Activated CD4-positive, alpha-beta T cell treated with anti-CD3 and anti-CD28 coated beads for 36 hours (primary cell): ENCODE results near the gene LRPAP1. TPM values are rescaled to one million over a fixed set of nuclear protein-coding genes. Genes with fewer than 3 reads are reported as not detected.
"Not testable (repeated sequence)": the region's sequence is repeated elsewhere in the genome, so short reads cannot be mapped to it uniquely, and the experiment has no call there.

ENCODE experiments used
- ATAC-seq: fragments of 200-7000 bp; cut with Tn5 transposase; one replicate; pipeline ENCODE4 v1.10.0; 2021; ENCODE audit warnings: mild to moderate bottlenecking, moderate library complexity
- CTCF ChIA-PET: fragments of 350-600 bp; sonication (Branson Sonifier 250); formaldehyde crosslinking; loops from one replicate; lab custom pipeline; 2021; ENCODE audit warnings: antibody characterized with exemption; lab: Charles Lee
- POLR2A ChIA-PET: fragments of 350-600 bp; sonication (Branson Sonifier 250); formaldehyde crosslinking; loops from one replicate; lab custom pipeline; 2021; ENCODE audit warnings: antibody characterized with exemption, inconsistent platforms; lab: Charles Lee
- DNase-seq: peaks from one replicate; pipeline ENCODE4 v3.0.0-alpha.2; 2020
- H3K27ac Mint-ChIP-seq: one replicate; pipeline ENCODE4 v1.8.0; 2021; ENCODE audit warnings: mixed read lengths
- H3K27me3 Mint-ChIP-seq: one replicate; pipeline ENCODE4 v1.8.0; 2021; ENCODE audit warnings: mixed read lengths
- H3K36me3 Mint-ChIP-seq: one replicate; pipeline ENCODE4 v1.8.0; 2021; ENCODE audit warnings: low read depth, mixed read lengths
- H3K4me1 Mint-ChIP-seq: one replicate; pipeline ENCODE4 v1.8.0; 2021; ENCODE audit warnings: mixed read lengths
- H3K4me3 Mint-ChIP-seq: one replicate; pipeline ENCODE4 v1.8.0; 2021; ENCODE audit warnings: mild to moderate bottlenecking, moderate library complexity, mixed read lengths
- H3K9me3 Mint-ChIP-seq: one replicate; pipeline ENCODE4 v1.8.0; 2021; ENCODE audit warnings: low read depth, mixed read lengths
- intact Hi-C, 2 experiments: fragments of 100-400 bp; cut with DNase I in 1 of 2; cut with micrococcal nuclease in 1 of 2; formaldehyde crosslinking; loops; one replicate each; pipeline versions ENCODE4 v1.14.2 to v1.15.1; 2022 to 2024; cut with DNase I, micrococcal nuclease
- total RNA-seq, 2 experiments: library from RNA; stranded (reverse); gene quantifications; one replicate each; pipeline ENCODE4 v1.2.3, GENCODE V29; 2021

The LRPAP1 gene
- total RNA-seq, 2 experiments from 2014 or later: 50.8 to 53.4 TPM

DNA sequence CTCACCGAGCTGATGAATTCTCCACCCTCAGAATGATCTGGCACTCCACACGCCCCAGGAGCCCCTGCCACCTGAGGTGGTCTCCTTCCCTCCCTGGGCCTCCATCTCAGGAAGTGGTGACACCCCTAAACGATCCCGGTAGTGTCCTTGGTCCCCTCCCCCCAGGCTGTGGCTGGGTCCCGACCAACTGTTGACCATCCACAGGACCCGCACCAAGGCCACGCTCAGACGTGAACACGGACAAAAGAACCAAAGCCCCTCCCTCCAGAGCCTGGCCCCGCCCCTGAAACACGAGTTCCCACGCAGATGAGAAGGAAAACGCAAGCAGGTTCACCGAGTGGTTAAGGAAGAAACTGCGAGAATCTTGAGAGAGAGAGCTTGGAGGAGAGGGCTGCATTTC is 16.6 kb downstream of the LRPAP1 start:
- ChIA-PET POLR2A (no interaction called here), CTCF (no interaction called here)
- ATAC-seq: no peak
- Mint-ChIP-seq H3K27me3 (no peaks in the 10 kb centered on the region), H3K36me3 (peaks cover 50% of the 10 kb centered on the region), H3K4me3 (no peak overlapping the region), H3K27ac (no peak overlapping the region), H3K4me1 (no peaks in the 10 kb centered on the region), H3K9me3 (no peaks in the 10 kb centered on the region)
- no peak for DNase-seq
- intact Hi-C loops: no loop called here

DNA sequence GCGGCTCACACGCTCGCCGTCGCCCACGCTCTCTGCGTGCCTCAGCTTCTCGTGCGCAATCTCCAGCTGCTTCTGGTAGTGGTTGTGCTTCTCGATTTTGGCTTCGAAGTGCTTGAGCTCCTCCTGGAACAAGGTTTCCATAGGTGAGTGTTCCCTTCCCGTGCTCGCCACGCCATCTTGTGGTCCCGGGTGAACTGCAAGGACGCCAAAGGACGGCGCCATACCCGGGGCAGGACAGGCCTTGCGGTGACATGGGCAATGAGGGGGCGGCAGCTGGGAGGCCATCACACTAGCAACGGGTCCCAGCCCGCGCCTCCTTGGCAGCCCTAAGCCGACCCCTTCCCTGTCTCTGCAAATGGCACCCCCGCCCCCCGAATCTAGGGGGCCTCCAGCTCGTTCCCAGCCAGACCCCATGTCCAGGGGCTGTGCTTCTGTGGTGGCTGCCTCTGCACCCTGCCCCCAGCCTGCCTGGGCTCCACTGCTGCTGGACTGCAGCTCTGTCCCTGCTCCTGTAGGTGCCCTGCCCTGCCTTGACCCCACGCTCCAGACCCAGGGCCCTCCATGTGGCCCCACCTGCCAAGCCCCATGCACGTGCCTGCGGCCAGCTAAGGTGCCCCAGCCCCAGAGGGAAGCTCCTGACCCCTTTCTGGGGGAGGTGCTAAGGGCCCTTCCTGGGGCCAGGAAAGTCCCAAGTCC is 17.3 kb downstream of the LRPAP1 start:
- H3K4me3 Mint-ChIP-seq: no peak overlapping the region
- ATAC-seq: no peak
- ChIA-PET POLR2A (no interaction called here), CTCF (no interaction called here)
- H3K27ac Mint-ChIP-seq: no peak overlapping the region
- DNase-seq: no peak
- peaks cover 50% of the 10 kb centered on the region for H3K36me3 Mint-ChIP-seq
- intact Hi-C loops: no loop called here
- H3K9me3 Mint-ChIP-seq: no peaks in the 10 kb centered on the region
- no peaks in the 10 kb centered on the region for H3K27me3 Mint-ChIP-seq
- H3K4me1 Mint-ChIP-seq: no peaks in the 10 kb centered on the region

DNA sequence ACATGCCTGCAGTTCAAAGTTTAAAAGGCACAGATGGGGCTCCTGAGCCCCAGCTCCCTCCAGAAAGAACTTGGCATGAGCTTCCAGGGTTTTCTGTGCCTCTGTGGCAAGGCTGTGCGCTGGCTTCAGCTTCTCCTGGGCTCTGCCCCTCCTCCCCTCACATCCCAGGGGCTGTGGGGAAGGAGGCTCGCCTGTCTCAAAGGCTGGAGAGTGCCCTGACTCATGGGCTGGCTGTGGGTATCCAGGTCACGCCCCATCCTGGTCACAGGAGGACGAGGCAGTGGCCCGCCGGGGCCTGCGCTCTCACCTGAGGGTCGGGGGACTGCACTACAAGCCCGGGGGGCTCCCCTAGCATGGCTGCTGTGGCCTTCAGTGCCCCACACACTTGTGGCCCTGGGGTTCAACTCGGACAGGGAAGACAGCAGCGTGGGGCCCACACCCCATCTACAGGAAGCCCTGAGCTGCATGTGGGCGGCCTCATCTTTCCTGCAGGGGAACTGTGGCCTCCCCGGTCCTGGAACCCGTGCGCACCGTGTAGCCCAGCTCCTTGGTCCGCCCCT is 17.9 kb downstream of the LRPAP1 start:
- Mint-ChIP-seq H3K27me3 (no peaks in the 10 kb centered on the region), H3K27ac (no peak overlapping the region), H3K9me3 (no peaks in the 10 kb centered on the region), H3K4me3 (no peak overlapping the region), H3K4me1 (no peaks in the 10 kb centered on the region), H3K36me3 (peaks cover 48% of the 10 kb centered on the region)
- ATAC-seq: no peak
- DNase-seq: no peak
- intact Hi-C loops: no loop called here
- POLR2A ChIA-PET: interaction anchor here (0.5 kb wide), 1 partner anchor 9 kb away, joined by 3 read pairs; no protein-coding TSS in a partner anchor
- CTCF ChIA-PET: interaction anchor here (1.2 kb wide), 1 partner anchor 11 kb away, joined by 6 read pairs; no protein-coding TSS in a partner anchor

DNA sequence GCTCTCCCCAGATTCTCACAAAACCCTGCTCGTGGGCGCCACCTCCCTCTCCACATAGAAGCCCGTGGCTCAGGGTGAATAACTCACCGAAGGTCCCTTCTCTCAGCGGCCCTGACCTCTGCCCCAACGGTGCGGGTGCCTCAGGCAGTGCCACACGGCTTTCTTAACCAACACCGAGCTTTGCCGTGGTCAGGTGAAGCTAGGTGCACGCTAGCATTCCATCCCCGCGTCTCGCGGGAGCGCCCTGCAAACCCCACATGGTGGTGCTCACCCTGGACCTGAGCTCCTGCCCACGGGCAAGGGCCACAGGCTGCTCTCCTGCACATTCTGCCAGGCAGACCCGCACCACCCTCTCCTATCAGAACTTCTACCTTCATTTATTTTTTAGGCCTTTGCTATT is 18.4 kb downstream of the LRPAP1 start:
- Mint-ChIP-seq H3K27ac (no peak overlapping the region), H3K36me3 (peaks cover 50% of the 10 kb centered on the region)
- CTCF ChIA-PET: interaction anchor here (1.2 kb wide), 1 partner anchor 11 kb away, joined by 6 read pairs; no protein-coding TSS in a partner anchor

DNA sequence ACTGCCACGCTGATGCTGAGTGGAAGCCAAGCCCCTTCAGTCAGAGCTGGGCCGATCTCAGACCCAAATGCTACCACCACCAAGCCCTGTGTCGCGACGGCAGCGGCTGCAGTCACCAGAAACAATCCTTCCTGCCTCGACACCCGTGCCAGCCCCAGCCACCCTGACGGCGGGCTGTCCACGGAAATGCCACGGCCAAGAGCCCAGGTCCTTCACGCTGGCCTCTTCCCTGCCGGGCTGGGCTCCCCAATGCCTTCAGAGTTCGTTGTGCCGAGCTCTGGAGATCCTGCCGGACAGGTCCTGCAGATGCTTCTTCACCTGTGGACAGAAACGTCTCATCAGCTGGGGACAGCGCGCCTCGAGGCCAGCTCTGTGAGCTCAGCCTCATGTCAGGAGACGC is 19.5 kb downstream of the LRPAP1 start:
- ChIA-PET POLR2A (no interaction called here), CTCF (interaction anchor here (1.2 kb wide), 1 partner anchor 10 kb away, joined by 6 read pairs; no protein-coding TSS in a partner anchor)
- Mint-ChIP-seq H3K9me3 (no peaks in the 10 kb centered on the region), H3K27ac (no peak overlapping the region), H3K36me3 (peaks cover 57% of the 10 kb centered on the region), H3K4me1 (no peaks in the 10 kb centered on the region), H3K4me3 (no peak overlapping the region), H3K27me3 (no peaks in the 10 kb centered on the region)
- intact Hi-C loops: no loop called here
- ATAC-seq: no peak
- no peak for DNase-seq

More for the DNA sequence above, 18.4 kb downstream of the LRPAP1 start:
- no peak for ATAC-seq
- intact Hi-C loops: no loop called here
- POLR2A ChIA-PET: interaction anchor here (0.5 kb wide), 1 partner anchor 9 kb away, joined by 3 read pairs; no protein-coding TSS in a partner anchor
- Mint-ChIP-seq H3K27me3 (no peaks in the 10 kb centered on the region), H3K9me3 (no peaks in the 10 kb centered on the region), H3K4me1 (no peaks in the 10 kb centered on the region), H3K4me3 (no peak overlapping the region)
- DNase-seq: no peak

DNA sequence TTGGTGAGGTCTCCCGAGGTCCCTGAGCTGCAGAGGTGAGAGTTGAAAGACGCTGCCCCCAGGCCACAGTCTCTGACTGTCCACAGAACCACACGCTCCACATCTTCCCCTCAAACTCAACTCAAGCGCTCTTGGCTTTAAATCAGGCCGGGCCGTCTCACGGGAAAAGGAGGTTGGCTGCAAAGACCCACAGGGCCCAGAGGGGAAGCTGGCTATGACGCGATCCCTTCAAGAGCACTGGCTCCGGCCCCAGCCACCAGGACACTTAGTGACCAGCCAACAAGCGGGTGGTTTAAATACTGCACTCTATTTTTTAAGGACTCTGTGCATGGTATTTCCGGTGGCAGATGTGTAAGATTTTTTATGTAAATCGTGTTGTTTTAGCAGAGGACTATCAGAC is 19.9 kb downstream of the LRPAP1 start:
- ATAC-seq (no peak), DNase-seq (no peak)
- CTCF ChIA-PET: no interaction called here
- Mint-ChIP-seq H3K27me3 (no peaks in the 10 kb centered on the region), H3K27ac (no peak overlapping the region), H3K4me3 (no peak overlapping the region), H3K4me1 (no peaks in the 10 kb centered on the region), H3K9me3 (no peaks in the 10 kb centered on the region), H3K36me3 (peaks cover 58% of the 10 kb centered on the region)
- POLR2A ChIA-PET: no interaction called here
- intact Hi-C loops: no loop called here

DNA sequence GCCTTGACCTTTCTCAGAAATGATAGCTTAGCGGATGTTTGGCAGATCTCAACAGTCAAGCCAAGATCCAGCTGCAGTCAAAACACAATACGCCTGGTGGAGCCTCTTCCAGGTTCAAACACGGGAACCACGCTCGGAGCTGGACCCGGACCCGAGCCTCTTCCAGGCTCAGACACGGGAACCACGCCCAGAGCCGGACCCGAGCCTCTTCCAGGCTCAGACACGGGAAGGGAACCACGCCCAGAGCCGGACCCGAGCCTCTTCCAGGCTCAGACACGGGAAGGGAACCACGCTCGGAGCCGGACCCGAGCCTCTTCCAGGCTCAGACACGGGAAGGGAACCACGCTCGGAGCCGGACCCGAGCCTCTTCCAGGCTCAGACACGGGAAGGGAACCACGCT is 20.6 kb downstream of the LRPAP1 start:
- POLR2A ChIA-PET: not testable (repeated sequence)

DNA sequence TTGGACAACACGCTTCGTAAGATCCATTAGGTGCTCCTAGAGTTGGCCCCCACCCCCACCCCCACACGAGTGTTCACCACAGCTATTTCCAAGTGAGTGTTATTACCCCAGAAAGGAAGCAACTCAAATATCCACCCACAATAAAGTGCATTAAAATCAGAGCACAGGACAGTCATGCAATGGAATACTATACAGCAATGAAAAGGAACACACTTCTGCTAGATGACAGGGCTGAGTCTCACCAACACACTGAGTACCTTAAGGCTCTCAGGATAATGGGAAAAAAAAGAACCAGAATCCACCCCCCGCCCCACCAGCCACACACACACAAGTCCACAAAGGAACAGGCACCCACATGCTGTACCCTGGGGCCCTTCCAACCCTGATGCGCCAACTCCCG is 21.0 kb downstream of the LRPAP1 start:
- Mint-ChIP-seq H3K9me3 (no peaks in the 10 kb centered on the region), H3K4me1 (no peaks in the 10 kb centered on the region), H3K27ac (no peak overlapping the region), H3K4me3 (no peak overlapping the region), H3K27me3 (no peaks in the 10 kb centered on the region), H3K36me3 (peaks cover 57% of the 10 kb centered on the region)
- ATAC-seq (no peak), DNase-seq (no peak)
- ChIA-PET POLR2A (no interaction called here), CTCF (no interaction called here)
- intact Hi-C loops: no loop called here

More for the DNA sequence above, 20.6 kb downstream of the LRPAP1 start:
- H3K9me3 Mint-ChIP-seq, H3K27me3 Mint-ChIP-seq, CTCF ChIA-PET, DNase-seq, H3K4me3 Mint-ChIP-seq, intact Hi-C loops, H3K4me1 Mint-ChIP-seq, ATAC-seq, H3K27ac Mint-ChIP-seq: not testable (repeated sequence)
- peaks cover 57% of the 10 kb centered on the region for H3K36me3 Mint-ChIP-seq

DNA sequence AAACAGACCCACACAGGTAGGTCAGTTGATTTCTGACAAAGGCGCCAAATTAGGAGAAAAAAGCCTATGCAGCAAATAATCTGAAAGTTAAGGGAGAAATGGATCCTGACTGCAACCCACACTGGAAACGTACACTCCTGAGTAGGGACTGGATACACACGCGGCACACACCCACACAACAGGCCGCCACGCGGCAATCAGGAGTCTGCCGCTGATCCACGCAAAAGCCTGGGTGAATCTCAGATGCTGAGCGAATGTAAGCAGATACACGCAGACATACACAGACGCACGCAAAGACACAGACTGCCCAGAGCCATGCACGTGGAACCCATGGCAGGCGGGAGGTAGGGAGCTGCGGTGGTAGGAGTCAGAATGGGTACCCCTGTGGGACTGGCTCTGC is 21.7 kb downstream of the LRPAP1 start:
- Mint-ChIP-seq H3K36me3 (peaks cover 56% of the 10 kb centered on the region), H3K4me1 (no peaks in the 10 kb centered on the region), H3K27me3 (no peaks in the 10 kb centered on the region), H3K9me3 (no peaks in the 10 kb centered on the region), H3K27ac (no peak overlapping the region), H3K4me3 (no peak overlapping the region)
- intact Hi-C loops: no loop called here
- DNase-seq (no peak), ATAC-seq (no peak)
- ChIA-PET CTCF (no interaction called here), POLR2A (no interaction called here)

DNA sequence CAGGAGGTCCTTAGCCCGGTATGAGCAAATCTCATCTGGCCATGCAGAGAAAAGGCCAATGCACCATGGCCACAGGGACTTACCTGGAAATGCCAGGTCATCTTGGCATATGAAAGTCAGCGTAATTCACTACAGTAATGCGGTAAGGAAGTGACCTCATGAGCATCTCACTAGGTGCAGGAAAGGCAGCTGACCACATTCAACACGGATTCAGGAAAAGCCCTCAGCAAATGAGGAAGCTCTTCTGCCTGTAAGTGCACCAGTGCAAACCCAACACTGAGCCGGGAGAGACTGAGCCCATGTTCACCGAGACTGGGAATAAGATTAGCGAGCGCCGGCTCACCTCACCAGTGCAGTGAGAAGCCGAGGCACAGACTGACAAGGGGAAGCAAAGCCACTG is 23.7 kb downstream of the LRPAP1 start:
- Mint-ChIP-seq H3K36me3 (peaks cover 49% of the 10 kb centered on the region), H3K4me3 (no peak overlapping the region), H3K27ac (no peak overlapping the region), H3K4me1 (peaks cover 2% of the 10 kb centered on the region), H3K27me3 (no peaks in the 10 kb centered on the region), H3K9me3 (no peaks in the 10 kb centered on the region)
- DNase-seq: no peak
- intact Hi-C loops: no loop called here
- POLR2A ChIA-PET: interaction anchor here (0.7 kb wide), 1 partner anchor 153 kb away, joined by 3 read pairs; no protein-coding TSS in a partner anchor
- CTCF ChIA-PET: no interaction called here
- ATAC-seq: no peak

DNA sequence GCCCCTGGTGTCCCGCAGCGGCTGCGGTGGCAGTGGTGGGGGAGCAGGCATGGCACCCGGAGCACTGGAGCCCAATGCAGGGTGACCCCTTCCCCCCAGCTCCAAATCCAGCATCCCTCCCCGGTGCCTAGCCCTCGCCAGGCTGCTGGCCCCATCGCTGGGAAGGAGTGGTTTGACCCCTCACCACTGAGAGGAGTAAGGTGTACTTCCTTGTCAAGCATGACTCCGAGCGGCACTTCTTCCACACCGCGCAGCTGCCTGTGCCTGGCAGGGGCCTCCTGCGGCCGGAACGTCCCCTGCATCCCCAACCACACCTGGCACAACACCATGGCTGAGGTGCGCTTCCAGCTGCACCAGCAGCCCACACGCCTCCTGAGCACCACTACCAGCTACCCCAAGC is 27.0 kb downstream of the LRPAP1 start:
- DNase-seq (no peak), ATAC-seq (no peak)
- Mint-ChIP-seq H3K4me3 (no peak overlapping the region), H3K36me3 (peaks cover 23% of the 10 kb centered on the region), H3K9me3 (no peaks in the 10 kb centered on the region), H3K27ac (no peak overlapping the region), H3K27me3 (no peaks in the 10 kb centered on the region), H3K4me1 (peaks cover 5% of the 10 kb centered on the region)
- CTCF ChIA-PET: no interaction called here
- intact Hi-C loops: no loop called here
- POLR2A ChIA-PET: interaction anchor here (0.7 kb wide), 1 partner anchor 9 kb away, joined by 3 read pairs; no protein-coding TSS in a partner anchor
